ENCODE measurements around the gene SEC24D. TPM values are rescaled to one million over a fixed set of nuclear protein-coding genes. Genes with fewer than 3 reads are reported as not detected.
"Not testable (repeated sequence)": the region's sequence is repeated elsewhere in the genome, so short reads cannot be mapped to it uniquely, and the experiment has no call there.

The SEC24D gene
- total RNA-seq, 1 experiment from 2014 or later: 61.5 TPM

DNA sequence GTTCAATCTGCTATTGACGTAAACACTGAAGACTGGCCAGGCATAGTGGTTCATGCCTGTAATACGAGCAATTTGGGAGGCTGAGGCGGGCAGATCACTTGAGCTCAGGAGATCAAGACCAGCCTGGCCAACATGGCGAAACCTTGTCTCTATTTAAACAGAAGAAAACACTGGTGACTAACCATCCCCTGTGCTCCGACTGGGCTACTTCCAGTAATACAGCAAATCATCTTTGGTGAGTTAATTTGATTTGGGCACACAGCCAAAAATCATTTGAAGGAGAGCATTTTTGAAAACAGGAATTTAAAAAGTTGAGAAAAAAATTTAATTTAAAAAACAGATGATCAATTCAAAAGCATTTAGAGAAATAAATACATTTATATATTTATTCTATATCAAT is 52.0 kb downstream of the SEC24D start:
- H3K36me3 Mint-ChIP-seq (ENCODE audit: insufficient read depth in 1 of 3, low read depth in 3 of 3): peaks cover 48 to 60% (median 51%) of the 10 kb centered on the region in 3 experiments
- H3K27me3 Mint-ChIP-seq (ENCODE audit: low read depth): no peaks in the 10 kb centered on the region

DNA sequence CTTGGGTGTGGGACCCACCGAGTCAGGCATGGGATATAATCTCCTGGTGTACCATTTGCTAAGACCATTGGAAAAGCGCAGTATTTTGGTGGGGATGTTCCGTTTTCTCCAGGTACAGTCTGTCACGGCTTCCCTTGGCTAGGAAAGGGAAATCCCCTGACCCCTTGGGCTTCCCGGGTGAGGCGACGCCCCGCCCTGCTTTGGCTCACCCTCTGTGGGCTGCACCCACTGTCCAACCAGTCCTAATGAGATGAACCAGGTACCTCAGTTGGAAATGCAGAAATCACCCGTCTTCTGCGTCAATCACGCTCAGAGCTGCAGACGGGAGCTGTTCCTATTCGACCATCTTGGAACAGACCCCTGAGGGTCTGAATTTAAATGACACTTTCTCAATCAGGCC is 53.0 kb downstream of the SEC24D start:
- not testable (repeated sequence) for H2BK12ac ChIP-seq (ENCODE audit: insufficient read length, low read depth, low read length); H4K8ac ChIP-seq (replicated peaks; ENCODE audit: insufficient read length, low read depth, low read length); H3K14ac ChIP-seq (ENCODE audit: insufficient read depth, low read length); H2AK5ac ChIP-seq (ENCODE audit: insufficient read length, low read length); H4K5ac ChIP-seq (ENCODE audit: insufficient read length, low read depth, low read length); H3K23ac ChIP-seq (ENCODE audit: insufficient read length, low read depth, low read length); H2AFZ ChIP-seq (ENCODE audit: low read length); H3K27ac Mint-ChIP-seq; H2BK5ac ChIP-seq (ENCODE audit: insufficient read length, low read length); H3K27ac ChIP-seq (ENCODE audit: insufficient read length, low read depth, low read length); H3K4ac ChIP-seq (ENCODE audit: low read depth, low read length); H3K79me1 ChIP-seq (ENCODE audit: insufficient read depth, low read depth, low read length, poor library complexity, severe bottlenecking); H3T11ph ChIP-seq (ENCODE audit: low read length); H3K4me1 Mint-ChIP-seq; H3K4me3 Mint-ChIP-seq; H4K20me1 ChIP-seq (ENCODE audit: control insufficient read depth, insufficient read depth, insufficient read length); H2BK20ac ChIP-seq (ENCODE audit: low read depth, low read length, poor library complexity, severe bottlenecking); H3K9ac ChIP-seq (ENCODE audit: extremely low read depth, insufficient read length, low read length); H2BK15ac ChIP-seq (ENCODE audit: low read depth, low read length); H4K91ac ChIP-seq (ENCODE audit: insufficient read length, low read depth, low read length); H3K56ac ChIP-seq (ENCODE audit: insufficient read length, low read depth, low read length); H3K23me2 ChIP-seq (ENCODE audit: insufficient read length, low read depth, low read length, poor library complexity, severe bottlenecking); H3K18ac ChIP-seq (ENCODE audit: insufficient read length, low read depth, low read length); H3K9me3 ChIP-seq (ENCODE audit: control insufficient read depth, low read depth, low read length); DNase-seq; H3K79me2 ChIP-seq (ENCODE audit: insufficient read depth, low read length); H3K27me3 Mint-ChIP-seq (ENCODE audit: low read depth); H3K27me3 ChIP-seq (ENCODE audit: insufficient read depth, low read length); H3K4me2 ChIP-seq (ENCODE audit: insufficient read depth, insufficient read length, low read length); H3K4me1 ChIP-seq (ENCODE audit: insufficient read depth, low read length); H2BK120ac ChIP-seq (ENCODE audit: low read depth, low read length, poor library complexity, severe bottlenecking)
- Mint-ChIP-seq H3K9me3 (peaks cover 23 to 27% of the 10 kb centered on the region in 2 experiments; a peak in 4 of 5 replicates), H3K36me3 (ENCODE audit: insufficient read depth in 1 of 3, low read depth in 3 of 3) (peaks cover 48 to 60% (median 51%) of the 10 kb centered on the region in 3 experiments)
- WGBS (ENCODE audit: extremely low coverage, insufficient read length, low lambda C conversion rate): no CpG with 5 or more reads among the region's 13 CpGs

More for the DNA sequence above, 52.0 kb downstream of the SEC24D start:
- H3K4me1 Mint-ChIP-seq: no peaks in the 10 kb centered on the region
- H3K14ac ChIP-seq (ENCODE audit: insufficient read depth, low read length): no peak overlapping the region
- H3K18ac ChIP-seq (ENCODE audit: insufficient read length, low read depth, low read length): no peak overlapping the region
- H3K9ac ChIP-seq (ENCODE audit: extremely low read depth, insufficient read length, low read length): no peak overlapping the region
- WGBS (ENCODE audit: extremely low coverage, insufficient read length, low lambda C conversion rate): no CpG with 5 or more reads among the region's 5 CpGs
- no peak overlapping the region for H2AK5ac ChIP-seq (ENCODE audit: insufficient read length, low read length)
- no peak overlapping the region for H3K4ac ChIP-seq (ENCODE audit: low read depth, low read length)
- no peak overlapping the region for H3K4me2 ChIP-seq (ENCODE audit: insufficient read depth, insufficient read length, low read length)
- no peak overlapping the region for H2BK5ac ChIP-seq (ENCODE audit: insufficient read length, low read length)
- TF ChIP-seq, protein P1, sequence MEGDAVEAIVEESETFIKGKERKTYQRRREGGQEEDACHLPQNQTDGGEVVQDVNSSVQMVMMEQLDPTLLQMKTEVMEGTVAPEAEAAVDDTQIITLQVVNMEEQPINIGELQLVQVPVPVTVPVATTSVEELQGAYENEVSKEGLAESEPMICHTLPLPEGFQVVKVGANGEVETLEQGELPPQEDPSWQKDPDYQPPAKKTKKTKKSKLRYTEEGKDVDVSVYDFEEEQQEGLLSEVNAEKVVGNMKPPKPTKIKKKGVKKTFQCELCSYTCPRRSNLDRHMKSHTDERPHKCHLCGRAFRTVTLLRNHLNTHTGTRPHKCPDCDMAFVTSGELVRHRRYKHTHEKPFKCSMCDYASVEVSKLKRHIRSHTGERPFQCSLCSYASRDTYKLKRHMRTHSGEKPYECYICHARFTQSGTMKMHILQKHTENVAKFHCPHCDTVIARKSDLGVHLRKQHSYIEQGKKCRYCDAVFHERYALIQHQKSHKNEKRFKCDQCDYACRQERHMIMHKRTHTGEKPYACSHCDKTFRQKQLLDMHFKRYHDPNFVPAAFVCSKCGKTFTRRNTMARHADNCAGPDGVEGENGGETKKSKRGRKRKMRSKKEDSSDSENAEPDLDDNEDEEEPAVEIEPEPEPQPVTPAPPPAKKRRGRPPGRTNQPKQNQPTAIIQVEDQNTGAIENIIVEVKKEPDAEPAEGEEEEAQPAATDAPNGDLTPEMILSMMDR (conservative IDR thresholded peaks at IDR 0.05): no peak
- no peak overlapping the region for H4K5ac ChIP-seq (ENCODE audit: insufficient read length, low read depth, low read length)
- H4K20me1 ChIP-seq (ENCODE audit: control insufficient read depth, insufficient read depth, insufficient read length): no peaks in the 10 kb centered on the region
- no peak overlapping the region for H3K4me3 Mint-ChIP-seq
- H2BK20ac ChIP-seq (ENCODE audit: low read depth, low read length, poor library complexity, severe bottlenecking): no peak overlapping the region
- no peak overlapping the region for H3K23ac ChIP-seq (ENCODE audit: insufficient read length, low read depth, low read length)
- no peak for DNase-seq
- H2BK120ac ChIP-seq (ENCODE audit: low read depth, low read length, poor library complexity, severe bottlenecking): no peak overlapping the region
- no peak overlapping the region for H3K27ac Mint-ChIP-seq
- no peak overlapping the region for H3K56ac ChIP-seq (ENCODE audit: insufficient read length, low read depth, low read length)
- no peak overlapping the region for H3K27ac ChIP-seq (ENCODE audit: insufficient read length, low read depth, low read length)
- H3K27me3 ChIP-seq (ENCODE audit: insufficient read depth, low read length): no peaks in the 10 kb centered on the region
- H3K4me1 ChIP-seq (ENCODE audit: insufficient read depth, low read length): no peaks in the 10 kb centered on the region
- H4K8ac ChIP-seq (replicated peaks; ENCODE audit: insufficient read length, low read depth, low read length): no peak overlapping the region
- H3K23me2 ChIP-seq (ENCODE audit: insufficient read length, low read depth, low read length, poor library complexity, severe bottlenecking): no peaks in the 10 kb centered on the region
- no peak overlapping the region for H2AFZ ChIP-seq (ENCODE audit: low read length)
- no peaks in the 10 kb centered on the region for H3K9me3 ChIP-seq (ENCODE audit: control insufficient read depth, low read depth, low read length)
- no peaks in the 10 kb centered on the region for H3K79me1 ChIP-seq (ENCODE audit: insufficient read depth, low read depth, low read length, poor library complexity, severe bottlenecking)
- no peaks in the 10 kb centered on the region for H3K79me2 ChIP-seq (ENCODE audit: insufficient read depth, low read length)
- no peak overlapping the region for H3T11ph ChIP-seq (ENCODE audit: low read length)
- peaks cover 23 to 27% of the 10 kb centered on the region in 2 experiments; a peak in 4 of 5 replicates for H3K9me3 Mint-ChIP-seq
- H4K91ac ChIP-seq (ENCODE audit: insufficient read length, low read depth, low read length): no peak overlapping the region
- H2BK15ac ChIP-seq (ENCODE audit: low read depth, low read length): no peak overlapping the region
- H2BK12ac ChIP-seq (ENCODE audit: insufficient read length, low read depth, low read length): no peak overlapping the region
